ENCODE measurements around the gene KHDC4. TPM values are rescaled to one million over a fixed set of nuclear protein-coding genes. Genes with fewer than 3 reads are reported as not detected.
A peak's percentile ranks its signal among the peaks of the same experiment; 100 is the strongest.

Gene KHDC4
- total and polyA plus RNA-seq, 9 of the 15 experiments (the other 6 are each of a cell fraction or from before 2014, with no cell fraction given) = 12.1 to 185 (median 65.6) TPM

DNA sequence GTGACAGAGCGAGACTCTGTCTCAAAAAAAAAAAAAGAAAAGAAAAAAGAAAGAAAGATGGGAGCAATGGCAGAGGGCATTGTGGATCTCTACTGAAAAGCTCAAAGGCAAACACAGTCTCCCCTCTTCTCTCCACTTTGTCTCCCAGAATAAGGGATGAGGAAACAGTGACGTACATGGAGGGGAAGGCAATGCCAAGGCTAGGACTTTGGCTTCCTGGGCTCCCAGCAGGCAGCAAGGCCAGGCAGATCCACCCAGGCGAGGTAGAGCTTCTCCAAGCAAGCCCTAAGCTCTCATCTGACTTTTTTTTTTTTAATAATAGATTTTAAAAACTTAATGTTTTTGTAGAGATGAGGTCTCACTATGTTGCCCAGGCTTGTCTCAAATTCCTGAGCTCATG lies 39.5 kb upstream of the KHDC4 start:
- DNase-seq (ENCODE audit: extremely low read depth in 1 of 4, low spot score in 3 of 4) (no peak), FAIRE-seq (no peak), ATAC-seq (no peak)
- H3K27ac ChIP-seq (ENCODE audit: extremely low read depth, low read depth, low read length) = no peak overlapping the region
- H3K9ac ChIP-seq (ENCODE audit: insufficient read depth in 1 of 2, low read depth in 2 of 2, low read length in 2 of 2) = peak overlapping the region in 1 of 2 experiments; percentile 82; a peak in 1 of 4 replicates
- POLR2A ChIA-PET = interaction anchor here (0.7 to 8.5 kb wide), 7 partner anchors 10 to 268 kb away, joined by 3 to 50 read pairs (median 4); no protein-coding TSS in a partner anchor
- CTCF ChIA-PET (ENCODE audit: low intra/inter-chr PET ratio) = interaction anchor here (0.6 kb wide), 1 partner anchor 95 kb away, joined by 3 read pairs; no protein-coding TSS in a partner anchor
- TF ChIP-seq TAF1 (IDR thresholded peaks at IDR 0.05; ENCODE audit: control insufficient read depth, extremely low read depth, insufficient read depth, low read length, severe bottlenecking) = no peak
- TF ChIP-seq CHD1 (IDR thresholded peaks at IDR 0.05; ENCODE audit: low read length) = no peak
- no peak for TF ChIP-seq ZNF639 (CRISPR knock-in tag; conservative IDR thresholded peaks at IDR 0.05 in 1 of 2, IDR thresholded peaks at IDR 0.05 in 1 of 2)
- TF ChIP-seq, protein P1, sequence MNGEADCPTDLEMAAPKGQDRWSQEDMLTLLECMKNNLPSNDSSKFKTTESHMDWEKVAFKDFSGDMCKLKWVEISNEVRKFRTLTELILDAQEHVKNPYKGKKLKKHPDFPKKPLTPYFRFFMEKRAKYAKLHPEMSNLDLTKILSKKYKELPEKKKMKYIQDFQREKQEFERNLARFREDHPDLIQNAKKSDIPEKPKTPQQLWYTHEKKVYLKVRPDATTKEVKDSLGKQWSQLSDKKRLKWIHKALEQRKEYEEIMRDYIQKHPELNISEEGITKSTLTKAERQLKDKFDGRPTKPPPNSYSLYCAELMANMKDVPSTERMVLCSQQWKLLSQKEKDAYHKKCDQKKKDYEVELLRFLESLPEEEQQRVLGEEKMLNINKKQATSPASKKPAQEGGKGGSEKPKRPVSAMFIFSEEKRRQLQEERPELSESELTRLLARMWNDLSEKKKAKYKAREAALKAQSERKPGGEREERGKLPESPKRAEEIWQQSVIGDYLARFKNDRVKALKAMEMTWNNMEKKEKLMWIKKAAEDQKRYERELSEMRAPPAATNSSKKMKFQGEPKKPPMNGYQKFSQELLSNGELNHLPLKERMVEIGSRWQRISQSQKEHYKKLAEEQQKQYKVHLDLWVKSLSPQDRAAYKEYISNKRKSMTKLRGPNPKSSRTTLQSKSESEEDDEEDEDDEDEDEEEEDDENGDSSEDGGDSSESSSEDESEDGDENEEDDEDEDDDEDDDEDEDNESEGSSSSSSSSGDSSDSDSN (IDR thresholded peaks at IDR 0.05; ENCODE audit: borderline replicate concordance in 1 of 2, low read depth in 2 of 2, low read length in 2 of 2) = no peak
- TF ChIP-seq, protein P2, sequence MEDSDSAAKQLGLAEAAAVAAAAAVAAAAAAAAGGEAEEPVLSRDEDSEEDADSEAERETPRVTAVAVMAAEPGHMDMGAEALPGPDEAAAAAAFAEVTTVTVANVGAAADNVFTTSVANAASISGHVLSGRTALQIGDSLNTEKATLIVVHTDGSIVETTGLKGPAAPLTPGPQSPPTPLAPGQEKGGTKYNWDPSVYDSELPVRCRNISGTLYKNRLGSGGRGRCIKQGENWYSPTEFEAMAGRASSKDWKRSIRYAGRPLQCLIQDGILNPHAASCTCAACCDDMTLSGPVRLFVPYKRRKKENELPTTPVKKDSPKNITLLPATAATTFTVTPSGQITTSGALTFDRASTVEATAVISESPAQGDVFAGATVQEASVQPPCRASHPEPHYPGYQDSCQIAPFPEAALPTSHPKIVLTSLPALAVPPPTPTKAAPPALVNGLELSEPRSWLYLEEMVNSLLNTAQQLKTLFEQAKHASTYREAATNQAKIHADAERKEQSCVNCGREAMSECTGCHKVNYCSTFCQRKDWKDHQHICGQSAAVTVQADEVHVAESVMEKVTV (CRISPR knock-in tag; IDR thresholded peaks at IDR 0.05) = no peak
- no peak for TF ChIP-seq CHCHD3 (CRISPR knock-in tag; IDR thresholded peaks at IDR 0.05)
- TF ChIP-seq POLR3A (IDR thresholded peaks at IDR 0.05; ENCODE audit: borderline replicate concordance, extremely low read depth, insufficient read depth, insufficient read length) = no peak
- TF ChIP-seq RB1 (IDR thresholded peaks at IDR 0.05; ENCODE audit: low read depth) = no peak
- TF ChIP-seq BRF2 (IDR thresholded peaks at IDR 0.05; ENCODE audit: borderline replicate concordance, insufficient read depth, insufficient read length) = no peak
- TF ChIP-seq ZNF347 (CRISPR knock-in tag; IDR thresholded peaks at IDR 0.05; ENCODE audit: low read depth) = no peak
- no peak for TF ChIP-seq ETV1 (tag; conservative IDR thresholded peaks at IDR 0.05; ENCODE audit: low read depth)
- no peak for TF ChIP-seq GABPB1 (CRISPR knock-in tag; IDR thresholded peaks at IDR 0.05)
- no peak for TF ChIP-seq EP400 (IDR thresholded peaks at IDR 0.05)
- H3K4me3 ChIP-seq = no peak overlapping the region
- 86% methylated on average over 2 of the region's 3 CpGs for WGBS (ENCODE audit: insufficient coverage, low coverage, missing lambda C conversion rate)
- H3K36me3 ChIP-seq (ENCODE audit: control insufficient read depth, insufficient read depth, low read length) = peaks cover 48% of the 10 kb centered on the region; the same call in 2 of the 3 replicates
- no peaks in the 10 kb centered on the region for H3K9me3 ChIP-seq (replicated peaks; ENCODE audit: control insufficient read depth, insufficient read depth, low read depth, low read length)
- H3K27me3 ChIP-seq (ENCODE audit: control insufficient read depth in 2 of 2, insufficient read depth in 2 of 2, low read length in 2 of 2) = no peaks in the 10 kb centered on the region
- no peaks in the 10 kb centered on the region for H3K9me1 ChIP-seq (ENCODE audit: control insufficient read depth, insufficient read depth, low read length)
- peaks cover 58 to 76% of the 10 kb centered on the region in 2 experiments for H3K4me1 ChIP-seq (replicated peaks in 1 of 2; ENCODE audit: control insufficient read depth in 2 of 2, insufficient read depth in 2 of 2, low read length in 2 of 2)
- no TSS peak for BruUV-seq (replicated peaks)
- H2AFZ ChIP-seq (ENCODE audit: low read depth, low read length) = no peak overlapping the region
- no peak overlapping the region for H3K4me2 ChIP-seq (ENCODE audit: insufficient read depth, low read length)
- H4K20me1 ChIP-seq (replicated peaks; ENCODE audit: control insufficient read depth, insufficient read depth, low read length) = peaks cover 14% of the 10 kb centered on the region; the same call in 1 of the 2 replicates
- in situ Hi-C loops (cut with MboI) = no loop called here
- H3K79me2 ChIP-seq (ENCODE audit: control insufficient read depth, insufficient read depth, low read length) = peaks cover 97% of the 10 kb centered on the region
- intact Hi-C loops (cut with micrococcal nuclease) = no loop called here

All from K562 (cell line).